Mammary epithelial cell (primary cell): ENCODE measurements around the gene EPHA4.

Source experiments
- CTCF ChIP-seq, 2 donors: IDR thresholded peaks in 1 of 2; conservative IDR thresholded peaks in 1 of 2; 2 replicates each; pipeline ENCODE4 v1.5.1; 2011 to 2012; ENCODE audit warnings: inconsistent platforms in 2 of 2, low read length in 2 of 2, mild to moderate bottlenecking in 2 of 2, control low read depth in 1 of 2, low read depth in 1 of 2; ENCODE audit not compliant: insufficient read depth in 1 of 2; ENCODE audit errors: extremely low read depth in 1 of 2
- EZH2 ChIP-seq: IDR thresholded peaks from 2 replicates; pipeline ENCODE4 v1.6.1; 2012; ENCODE audit warnings: low read length, inconsistent platforms, borderline replicate concordance

- no peak for TF ChIP-seq CTCF (conservative IDR thresholded peaks at IDR 0.05 in 1 of 2, IDR thresholded peaks at IDR 0.05 in 1 of 2; ENCODE audit: extremely low read depth in 1 of 2, insufficient read depth in 1 of 2, low read depth in 1 of 2, low read length in 2 of 2)
- TF ChIP-seq EZH2 = no peak
Measured at GRCh38 chr2:221476195-221476594, 95.9 kb downstream of the EPHA4 start.
